Measurements from ENCODE around the gene BABAM2. TPM values are rescaled to one million over a fixed set of nuclear protein-coding genes. Genes with fewer than 3 reads are reported as not detected.

BABAM2 gene
- total and polyA plus RNA-seq, 2 experiments from 2014 or later: 17.8 to 21.5 TPM

DNA sequence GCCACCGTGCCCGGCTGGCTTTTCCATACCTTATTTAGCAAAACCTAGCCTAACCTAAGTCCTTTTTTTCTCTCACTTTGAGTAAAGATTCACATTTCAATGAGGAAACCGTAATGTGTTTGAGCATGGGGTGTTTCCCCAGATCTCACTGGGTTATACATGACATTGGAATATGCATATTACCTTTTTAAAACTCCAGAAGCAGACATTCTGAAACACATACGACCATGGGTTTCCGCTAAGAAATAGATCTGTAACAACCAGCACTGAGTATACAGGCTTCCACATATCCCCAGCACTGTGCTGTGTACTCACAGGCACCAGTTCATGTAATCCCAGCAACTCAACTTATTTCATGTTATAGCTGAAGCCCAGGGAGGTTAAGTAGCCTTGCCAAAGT is 461.1 kb downstream of the BABAM2 start (continued):
- TF ChIP-seq, protein P1, sequence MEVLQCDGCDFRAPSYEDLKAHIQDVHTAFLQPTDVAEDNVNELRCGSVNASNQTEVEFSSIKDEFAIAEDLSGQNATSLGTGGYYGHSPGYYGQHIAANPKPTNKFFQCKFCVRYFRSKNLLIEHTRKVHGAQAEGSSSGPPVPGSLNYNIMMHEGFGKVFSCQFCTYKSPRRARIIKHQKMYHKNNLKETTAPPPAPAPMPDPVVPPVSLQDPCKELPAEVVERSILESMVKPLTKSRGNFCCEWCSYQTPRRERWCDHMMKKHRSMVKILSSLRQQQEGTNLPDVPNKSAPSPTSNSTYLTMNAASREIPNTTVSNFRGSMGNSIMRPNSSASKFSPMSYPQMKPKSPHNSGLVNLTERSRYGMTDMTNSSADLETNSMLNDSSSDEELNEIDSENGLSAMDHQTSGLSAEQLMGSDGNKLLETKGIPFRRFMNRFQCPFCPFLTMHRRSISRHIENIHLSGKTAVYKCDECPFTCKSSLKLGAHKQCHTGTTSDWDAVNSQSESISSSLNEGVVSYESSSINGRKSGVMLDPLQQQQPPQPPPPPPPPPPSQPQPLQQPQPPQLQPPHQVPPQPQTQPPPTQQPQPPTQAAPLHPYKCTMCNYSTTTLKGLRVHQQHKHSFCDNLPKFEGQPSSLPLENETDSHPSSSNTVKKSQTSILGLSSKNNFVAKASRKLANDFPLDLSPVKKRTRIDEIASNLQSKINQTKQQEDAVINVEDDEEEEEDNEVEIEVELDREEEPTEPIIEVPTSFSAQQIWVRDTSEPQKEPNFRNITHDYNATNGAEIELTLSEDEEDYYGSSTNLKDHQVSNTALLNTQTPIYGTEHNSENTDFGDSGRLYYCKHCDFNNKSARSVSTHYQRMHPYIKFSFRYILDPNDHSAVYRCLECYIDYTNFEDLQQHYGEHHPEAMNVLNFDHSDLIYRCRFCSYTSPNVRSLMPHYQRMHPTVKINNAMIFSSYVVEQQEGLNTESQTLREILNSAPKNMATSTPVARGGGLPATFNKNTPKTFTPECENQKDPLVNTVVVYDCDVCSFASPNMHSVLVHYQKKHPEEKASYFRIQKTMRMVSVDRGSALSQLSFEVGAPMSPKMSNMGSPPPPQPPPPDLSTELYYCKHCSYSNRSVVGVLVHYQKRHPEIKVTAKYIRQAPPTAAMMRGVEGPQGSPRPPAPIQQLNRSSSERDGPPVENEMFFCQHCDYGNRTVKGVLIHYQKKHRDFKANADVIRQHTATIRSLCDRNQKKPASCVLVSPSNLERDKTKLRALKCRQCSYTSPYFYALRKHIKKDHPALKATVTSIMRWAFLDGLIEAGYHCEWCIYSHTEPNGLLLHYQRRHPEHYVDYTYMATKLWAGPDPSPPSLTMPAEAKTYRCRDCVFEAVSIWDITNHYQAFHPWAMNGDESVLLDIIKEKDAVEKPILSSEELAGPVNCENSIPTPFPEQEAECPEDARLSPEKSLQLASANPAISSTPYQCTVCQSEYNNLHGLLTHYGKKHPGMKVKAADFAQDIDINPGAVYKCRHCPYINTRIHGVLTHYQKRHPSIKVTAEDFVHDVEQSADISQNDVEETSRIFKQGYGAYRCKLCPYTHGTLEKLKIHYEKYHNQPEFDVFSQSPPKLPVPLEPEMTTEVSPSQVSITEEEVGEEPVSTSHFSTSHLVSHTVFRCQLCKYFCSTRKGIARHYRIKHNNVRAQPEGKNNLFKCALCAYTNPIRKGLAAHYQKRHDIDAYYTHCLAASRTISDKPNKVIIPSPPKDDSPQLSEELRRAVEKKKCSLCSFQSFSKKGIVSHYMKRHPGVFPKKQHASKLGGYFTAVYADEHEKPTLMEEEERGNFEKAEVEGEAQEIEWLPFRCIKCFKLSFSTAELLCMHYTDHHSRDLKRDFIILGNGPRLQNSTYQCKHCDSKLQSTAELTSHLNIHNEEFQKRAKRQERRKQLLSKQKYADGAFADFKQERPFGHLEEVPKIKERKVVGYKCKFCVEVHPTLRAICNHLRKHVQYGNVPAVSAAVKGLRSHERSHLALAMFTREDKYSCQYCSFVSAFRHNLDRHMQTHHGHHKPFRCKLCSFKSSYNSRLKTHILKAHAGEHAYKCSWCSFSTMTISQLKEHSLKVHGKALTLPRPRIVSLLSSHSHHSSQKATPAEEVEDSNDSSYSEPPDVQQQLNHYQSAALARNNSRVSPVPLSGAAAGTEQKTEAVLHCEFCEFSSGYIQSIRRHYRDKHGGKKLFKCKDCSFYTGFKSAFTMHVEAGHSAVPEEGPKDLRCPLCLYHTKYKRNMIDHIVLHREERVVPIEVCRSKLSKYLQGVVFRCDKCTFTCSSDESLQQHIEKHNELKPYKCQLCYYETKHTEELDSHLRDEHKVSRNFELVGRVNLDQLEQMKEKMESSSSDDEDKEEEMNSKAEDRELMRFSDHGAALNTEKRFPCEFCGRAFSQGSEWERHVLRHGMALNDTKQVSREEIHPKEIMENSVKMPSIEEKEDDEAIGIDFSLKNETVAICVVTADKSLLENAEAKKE (CRISPR knock-in tag; IDR thresholded peaks at IDR 0.05): no peak
- TF ChIP-seq ETS1 (IDR thresholded peaks at IDR 0.05) (no peak), ZNF331 (CRISPR knock-in tag; IDR thresholded peaks at IDR 0.05; ENCODE audit: low read depth) (no peak)

GRCh38 chr2:28352104-28352503 is 461.6 kb downstream of the BABAM2 start:
- Histone ChIP-seq H4K20me1 (replicated peaks; ENCODE audit: insufficient read depth) (no peaks in the 10 kb centered on the region), H3K79me2 (replicated peaks; ENCODE audit: insufficient read depth) (no peaks in the 10 kb centered on the region), H3F3A (replicated peaks; ENCODE audit: low read depth) (no peaks in the 10 kb centered on the region), H3K4me1 (ENCODE audit: insufficient read depth) (no peaks in the 10 kb centered on the region), H3K4me2 (no peak overlapping the region), H3K27ac (ENCODE audit: low read depth) (no peak overlapping the region), H3K27me3 (ENCODE audit: insufficient read depth) (no peaks in the 10 kb centered on the region), H2AFZ (no peak overlapping the region; the same call in 1 of the 2 replicates), H3K36me3 (ENCODE audit: insufficient read depth) (no peaks in the 10 kb centered on the region), H3K4me3 (no peak overlapping the region), H3K9me2 (ENCODE audit: insufficient read depth) (no peaks in the 10 kb centered on the region)
- Mint-ChIP-seq H3K27ac (no peak overlapping the region), H3K36me3 (ENCODE audit: low read depth) (no peaks in the 10 kb centered on the region), H3K9me3 (no peaks in the 10 kb centered on the region), H3K4me1 (no peaks in the 10 kb centered on the region; the same call in 2 of the 3 replicates), H3K27me3 (ENCODE audit: insufficient read depth, low read depth, poor library complexity) (peaks cover 3% of the 10 kb centered on the region), H3K4me3 (no peak overlapping the region)
- no peak for DNase-seq (ENCODE audit: low spot score)
- no peak for TF ChIP-seq JUNB (IDR thresholded peaks at IDR 0.05; ENCODE audit: unreplicated experiment)
- no peak for ATAC-seq
